OCI-LY1 (cell line): ENCODE results near the gene MYBPHL.
"Not testable (repeated sequence)": the region's sequence is repeated elsewhere in the genome, so short reads cannot be mapped to it uniquely, and the experiment has no call there.

Source experiments
- H2AFZ ChIP-seq: fragments of 200-600 bp; sonication (generic), shearing (Covaris generic); 2 replicates; pipeline ENCODE4 v1.6.0; 2014; ENCODE audit warnings: antibody characterized with exemption, mild to moderate bottlenecking, low read length
- H3F3A ChIP-seq: fragments of 200-600 bp; sonication (generic), shearing (Covaris generic); 2 replicates; pipeline ENCODE4 v1.6.0; 2014; ENCODE audit warnings: mild to moderate bottlenecking, antibody characterized with exemption, low read length, moderate library complexity; ENCODE audit not compliant: insufficient read depth
- H3K27ac ChIP-seq: fragments of 200-600 bp; sonication (generic); 2 replicates; pipeline ENCODE4 v1.5.1; 2014; ENCODE audit warnings: low read length, mixed run types, mild to moderate bottlenecking, low read depth; ENCODE audit not compliant: poor library complexity, severe bottlenecking
- H3K27me3 ChIP-seq: fragments of 200-600 bp; sonication (generic); 2 replicates; pipeline ENCODE4 v1.6.0; 2014; ENCODE audit warnings: antibody characterized with exemption, mild to moderate bottlenecking, low read length, moderate library complexity; ENCODE audit not compliant: insufficient read depth
- H3K36me3 ChIP-seq: fragments of 200-600 bp; sonication (generic); 2 replicates; pipeline ENCODE4 v1.6.1; 2014; ENCODE audit warnings: mild to moderate bottlenecking, antibody characterized with exemption, low read length, moderate library complexity, mixed read lengths; ENCODE audit not compliant: insufficient read depth
- H3K4me1 ChIP-seq: fragments of 200-600 bp; sonication (generic); 2 replicates; pipeline ENCODE4 v1.5.1; 2014; ENCODE audit warnings: mild to moderate bottlenecking, low read length, moderate library complexity; ENCODE audit not compliant: insufficient read depth, severe bottlenecking
- H3K4me2 ChIP-seq: fragments of 200-600 bp; sonication (generic), shearing (Covaris generic); 2 replicates; pipeline ENCODE4 v1.6.1; 2014; ENCODE audit warnings: low read length
- H3K4me3 ChIP-seq: fragments of 200-600 bp; sonication (generic); 2 replicates; pipeline ENCODE4 v1.5.1; 2014; ENCODE audit warnings: low read length, low read depth, mild to moderate bottlenecking, mixed read lengths; ENCODE audit not compliant: poor library complexity, severe bottlenecking
- H3K79me2 ChIP-seq: fragments of 200-600 bp; shearing (Covaris generic); 2 replicates; pipeline ENCODE4 v1.6.1; 2016; ENCODE audit warnings: mixed run types, low read length, mixed read lengths; ENCODE audit not compliant: insufficient read depth
- H3K9ac ChIP-seq: fragments of 200-600 bp; sonication (generic), shearing (Covaris generic); 2 replicates; pipeline ENCODE4 v1.6.1; 2014; ENCODE audit warnings: mild to moderate bottlenecking, low read length, mixed read lengths
- H3K9me2 ChIP-seq: fragments of 200-600 bp; sonication (generic), shearing (Covaris generic); 2 replicates; pipeline ENCODE4 v1.6.1; 2014; ENCODE audit warnings: low read depth, mild to moderate bottlenecking, low read length, mixed read lengths
- H3K9me3 ChIP-seq: fragments of 200-600 bp; shearing (Covaris generic); 2 replicates; pipeline ENCODE4 v1.6.1; 2014; ENCODE audit warnings: low read length, mixed read lengths
- H4K20me1 ChIP-seq: fragments of 200-600 bp; sonication (generic), shearing (Covaris generic); 2 replicates; pipeline ENCODE4 v1.6.0; 2016; ENCODE audit warnings: mild to moderate bottlenecking, low read length; ENCODE audit not compliant: insufficient read depth
- EZH2 ChIP-seq: fragments of 200-600 bp; sonication (generic), shearing (Covaris generic); IDR thresholded peaks from 2 replicates; pipeline ENCODE4 v1.8.0; 2017; ENCODE audit warnings: borderline replicate concordance, mixed run types, mild to moderate bottlenecking, antibody characterized with exemption, low read length, moderate library complexity, mixed read lengths
- TF ChIP-seq, protein P1 (sequence below): fragments of 200-600 bp; sonication (generic), shearing (Covaris generic); IDR thresholded peaks from 2 replicates; pipeline ENCODE4 v1.5.1; 2017; ENCODE audit warnings: mild to moderate bottlenecking, antibody characterized with exemption, low read length, moderate library complexity, mixed read lengths

MYBPHL gene

DNA sequence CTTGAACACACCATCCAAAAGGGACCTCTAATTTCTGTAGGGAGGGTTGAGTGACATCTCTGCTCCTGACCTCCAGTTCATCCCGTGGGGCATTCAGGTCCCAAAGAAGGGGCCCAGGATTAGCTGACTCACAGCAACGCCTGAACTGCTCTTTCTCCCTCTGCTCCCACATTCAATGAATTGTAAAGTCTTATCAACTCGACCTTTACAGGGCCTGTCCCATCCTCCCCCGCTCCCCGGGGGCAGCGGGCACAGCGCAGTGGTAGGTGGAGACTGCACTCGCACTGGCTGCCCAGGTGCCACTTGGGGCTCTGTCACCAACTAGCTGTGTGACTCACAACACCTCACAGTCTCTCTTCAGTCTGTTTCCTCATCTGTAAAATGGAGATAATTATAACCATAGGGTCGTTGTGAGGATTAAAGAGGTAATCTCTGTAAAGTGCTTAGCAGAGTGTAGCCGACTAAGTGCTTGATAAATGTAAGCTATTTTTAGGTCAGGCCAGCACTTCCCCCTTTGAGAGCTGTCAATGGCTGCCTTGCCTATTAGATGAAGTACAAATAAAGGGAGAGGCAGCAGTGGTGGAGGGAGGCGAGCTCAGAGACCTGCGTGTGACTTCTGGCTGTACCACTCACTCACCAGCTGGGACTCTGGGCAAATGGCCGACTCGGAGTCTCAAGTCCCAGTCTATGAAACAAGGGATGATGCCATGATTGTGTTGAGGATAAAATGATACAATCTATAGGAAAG, 637 bp upstream of the MYBPHL start:
- H3K4me2 ChIP-seq = no peak overlapping the region
- TF ChIP-seq, protein P1, sequence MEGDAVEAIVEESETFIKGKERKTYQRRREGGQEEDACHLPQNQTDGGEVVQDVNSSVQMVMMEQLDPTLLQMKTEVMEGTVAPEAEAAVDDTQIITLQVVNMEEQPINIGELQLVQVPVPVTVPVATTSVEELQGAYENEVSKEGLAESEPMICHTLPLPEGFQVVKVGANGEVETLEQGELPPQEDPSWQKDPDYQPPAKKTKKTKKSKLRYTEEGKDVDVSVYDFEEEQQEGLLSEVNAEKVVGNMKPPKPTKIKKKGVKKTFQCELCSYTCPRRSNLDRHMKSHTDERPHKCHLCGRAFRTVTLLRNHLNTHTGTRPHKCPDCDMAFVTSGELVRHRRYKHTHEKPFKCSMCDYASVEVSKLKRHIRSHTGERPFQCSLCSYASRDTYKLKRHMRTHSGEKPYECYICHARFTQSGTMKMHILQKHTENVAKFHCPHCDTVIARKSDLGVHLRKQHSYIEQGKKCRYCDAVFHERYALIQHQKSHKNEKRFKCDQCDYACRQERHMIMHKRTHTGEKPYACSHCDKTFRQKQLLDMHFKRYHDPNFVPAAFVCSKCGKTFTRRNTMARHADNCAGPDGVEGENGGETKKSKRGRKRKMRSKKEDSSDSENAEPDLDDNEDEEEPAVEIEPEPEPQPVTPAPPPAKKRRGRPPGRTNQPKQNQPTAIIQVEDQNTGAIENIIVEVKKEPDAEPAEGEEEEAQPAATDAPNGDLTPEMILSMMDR = no peak
- no peak for TF ChIP-seq EZH2
- no peaks in the 10 kb centered on the region for H3K79me2 ChIP-seq
- H3K27me3 ChIP-seq = no peaks in the 10 kb centered on the region; the same call in 1 of the 2 replicates
- H3F3A ChIP-seq = no peaks in the 10 kb centered on the region
- H3K4me1 ChIP-seq = peaks cover 8% of the 10 kb centered on the region
- H3K27ac ChIP-seq = no peak overlapping the region
- H2AFZ ChIP-seq = no peak overlapping the region
- no peaks in the 10 kb centered on the region for H3K36me3 ChIP-seq
- H3K9ac ChIP-seq = no peak overlapping the region
- H3K4me3 ChIP-seq = no peak overlapping the region
- no peaks in the 10 kb centered on the region for H3K9me2 ChIP-seq
- H4K20me1 ChIP-seq = no peaks in the 10 kb centered on the region
- H3K9me3 ChIP-seq = no peaks in the 10 kb centered on the region

DNA sequence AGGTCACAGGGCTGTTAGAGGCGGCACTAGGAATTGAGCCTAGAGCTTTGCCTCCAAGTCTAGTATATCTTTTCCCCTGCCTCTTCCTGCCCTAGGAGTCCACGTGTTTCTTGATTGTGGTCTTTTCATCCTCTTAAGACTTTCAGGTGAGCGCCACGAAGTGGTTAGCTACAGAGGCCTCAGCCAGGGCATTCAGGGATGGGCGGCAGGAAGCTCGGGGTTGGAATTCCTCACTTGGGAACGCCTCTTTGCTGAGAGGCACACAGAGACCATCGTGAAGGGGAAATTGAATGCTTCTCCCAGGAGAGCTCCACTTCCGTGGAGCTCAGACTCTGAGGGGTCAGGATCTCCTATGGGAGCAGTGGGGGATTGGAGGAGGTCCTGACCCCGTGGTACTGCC, 820 bp downstream of the MYBPHL start:
- H3K4me1 ChIP-seq, H3K9me2 ChIP-seq, H3K4me3 ChIP-seq, H2AFZ ChIP-seq, H3K27ac ChIP-seq, H3K27me3 ChIP-seq, H3K9ac ChIP-seq, H4K20me1 ChIP-seq, H3K4me2 ChIP-seq, H3K36me3 ChIP-seq, H3K79me2 ChIP-seq, H3F3A ChIP-seq, H3K9me3 ChIP-seq: not testable (repeated sequence)

DNA sequence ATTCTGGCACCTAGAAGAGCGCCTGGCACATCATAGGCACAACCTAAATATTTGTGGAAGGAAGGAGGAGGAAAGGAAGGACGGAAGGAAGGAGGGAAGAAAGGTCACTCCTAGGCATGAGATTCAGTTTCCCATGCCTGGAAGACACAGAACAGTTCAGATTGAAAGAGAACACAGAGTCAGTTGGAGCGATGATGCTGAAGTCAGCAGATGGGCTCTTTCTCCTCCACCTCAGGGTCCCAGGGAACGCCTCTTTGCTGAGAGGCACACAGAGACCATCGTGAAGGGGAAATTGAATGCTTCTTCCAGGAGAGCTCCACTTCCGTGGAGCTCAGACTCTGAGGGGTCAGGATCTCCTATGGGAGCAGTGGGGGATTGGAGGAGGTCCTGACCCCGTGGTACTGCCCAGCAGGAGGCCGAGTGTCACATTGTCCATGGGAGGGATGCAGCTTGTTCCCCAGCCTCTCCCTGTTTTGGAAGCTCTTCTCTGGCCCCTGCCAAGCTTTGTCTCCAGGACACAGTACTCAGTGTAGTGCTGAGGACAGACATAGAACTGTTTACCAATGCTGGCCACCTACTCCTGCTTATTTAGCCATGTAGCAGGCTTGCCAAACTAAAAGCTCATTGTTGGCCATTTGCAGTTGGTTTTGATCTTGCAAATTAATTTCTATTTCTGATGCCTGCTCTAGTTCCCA, 2.4 kb downstream of the MYBPHL start:
- Histone ChIP-seq H3K4me2 (no peak overlapping the region), H2AFZ (no peak overlapping the region), H3K4me1 (peaks cover 8% of the 10 kb centered on the region), H3K9me2 (no peaks in the 10 kb centered on the region), H3K27ac (no peak overlapping the region), H3K4me3 (no peak overlapping the region), H3K79me2 (no peaks in the 10 kb centered on the region), H3K36me3 (no peaks in the 10 kb centered on the region), H3K9ac (no peak overlapping the region), H3K27me3 (peaks cover 3% of the 10 kb centered on the region; the same call in 1 of the 2 replicates), H3F3A (no peaks in the 10 kb centered on the region), H3K9me3 (no peaks in the 10 kb centered on the region), H4K20me1 (no peaks in the 10 kb centered on the region)
- TF ChIP-seq, protein P1 = no peak
- TF ChIP-seq EZH2 = no peak
